H9 (cell line): ENCODE data around the gene KCTD4. TPM values are rescaled to one million over a fixed set of nuclear protein-coding genes. Genes with fewer than 3 reads are reported as not detected.
"Not testable (repeated sequence)": the region's sequence is repeated elsewhere in the genome, so short reads cannot be mapped to it uniquely, and the experiment has no call there.

Experiments used
- DNase-seq: peaks from one replicate; pipeline ENCODE4 v3.0.0-alpha.2; 2017
- H2AFZ ChIP-seq: one replicate; pipeline ENCODE4 v1.6.1; 2013; ENCODE audit warnings: mild to moderate bottlenecking, low read length, control low read depth, moderate library complexity
- H2AK5ac ChIP-seq: 2 replicates; pipeline ENCODE4 v1.6.1; 2013; ENCODE audit warnings: low read length, control low read depth, mixed read lengths; ENCODE audit not compliant: insufficient read length
- H2BK120ac ChIP-seq: one replicate; pipeline ENCODE4 v1.6.1; 2013; ENCODE audit warnings: low read depth, mild to moderate bottlenecking, low read length, control low read depth, inconsistent platforms; ENCODE audit not compliant: poor library complexity, severe bottlenecking
- H2BK12ac ChIP-seq: 2 replicates; pipeline ENCODE4 v1.6.1; 2013; ENCODE audit warnings: low read length, control low read depth, mixed read lengths, low read depth; ENCODE audit not compliant: insufficient read length
- H2BK15ac ChIP-seq: 2 replicates; pipeline ENCODE4 v1.6.1; 2013; ENCODE audit warnings: low read depth, low read length, control low read depth
- H2BK20ac ChIP-seq: one replicate; pipeline ENCODE4 v1.6.1; 2013; ENCODE audit warnings: low read depth, mild to moderate bottlenecking, low read length, control low read depth, inconsistent platforms; ENCODE audit not compliant: poor library complexity, severe bottlenecking
- H2BK5ac ChIP-seq: 2 replicates; pipeline ENCODE4 v1.6.1; 2013; ENCODE audit warnings: low read length, control low read depth, mixed read lengths; ENCODE audit not compliant: insufficient read length
- H3K14ac ChIP-seq: 2 replicates; pipeline ENCODE4 v1.6.1; 2013; ENCODE audit warnings: low read length, control low read depth; ENCODE audit not compliant: insufficient read depth
- H3K18ac ChIP-seq: 2 replicates; pipeline ENCODE4 v1.6.1; 2013; ENCODE audit warnings: low read depth, mild to moderate bottlenecking, mixed read lengths, low read length, control low read depth; ENCODE audit not compliant: insufficient read length
- H3K23ac ChIP-seq: 2 replicates; pipeline ENCODE4 v1.6.1; 2013; ENCODE audit warnings: low read length, control low read depth, mixed read lengths, low read depth; ENCODE audit not compliant: insufficient read length
- H3K23me2 ChIP-seq: 2 replicates; pipeline ENCODE4 v1.6.1; 2013; ENCODE audit warnings: low read depth, mild to moderate bottlenecking, mixed read lengths, low read length, control low read depth; ENCODE audit not compliant: insufficient read length, poor library complexity, severe bottlenecking
- H3K27ac ChIP-seq: 2 replicates; pipeline ENCODE4 v1.5.1; 2013; ENCODE audit warnings: low read length, control low read depth, mixed read lengths, low read depth; ENCODE audit not compliant: insufficient read length
- H3K27me3 ChIP-seq: 2 replicates; pipeline ENCODE4 v1.6.1; 2013; ENCODE audit warnings: low read length, control low read depth, inconsistent platforms; ENCODE audit not compliant: insufficient read depth
- H3K4ac ChIP-seq: 2 replicates; pipeline ENCODE4 v1.6.1; 2013; ENCODE audit warnings: low read depth, mild to moderate bottlenecking, control low read depth, inconsistent platforms, low read length, moderate library complexity
- H3K4me1 ChIP-seq: 2 replicates; pipeline ENCODE4 v1.6.1; 2013; ENCODE audit warnings: low read length, control low read depth, inconsistent platforms; ENCODE audit not compliant: insufficient read depth
- H3K4me2 ChIP-seq: 2 replicates; pipeline ENCODE4 v1.6.1; 2013; ENCODE audit warnings: low read length, control low read depth, mixed read lengths; ENCODE audit not compliant: insufficient read length, insufficient read depth
- H3K56ac ChIP-seq: 2 replicates; pipeline ENCODE4 v1.6.1; 2013; ENCODE audit warnings: low read depth, mild to moderate bottlenecking, mixed read lengths, low read length, control low read depth; ENCODE audit not compliant: insufficient read length
- H3K79me1 ChIP-seq: 2 replicates; pipeline ENCODE4 v1.6.1; 2013; ENCODE audit warnings: low read depth, mild to moderate bottlenecking, moderate library complexity, low read length, control low read depth, inconsistent platforms; ENCODE audit not compliant: insufficient read depth, poor library complexity, severe bottlenecking
- H3K79me2 ChIP-seq: 2 replicates; pipeline ENCODE4 v1.6.1; 2013; ENCODE audit warnings: low read length, control low read depth, inconsistent platforms; ENCODE audit not compliant: insufficient read depth
- H3K9ac ChIP-seq: 2 replicates; pipeline ENCODE4 v1.6.1; 2013; ENCODE audit warnings: low read length, control low read depth, mixed read lengths; ENCODE audit not compliant: insufficient read length; ENCODE audit errors: extremely low read depth
- H3K9me3 ChIP-seq: one replicate; pipeline ENCODE4 v1.6.1; 2013; ENCODE audit warnings: low read depth, low read length, inconsistent platforms; ENCODE audit not compliant: control insufficient read depth
- H3T11ph ChIP-seq: one replicate; pipeline ENCODE4 v1.6.1; 2013; ENCODE audit warnings: mild to moderate bottlenecking, low read length, control low read depth, inconsistent platforms
- H4K20me1 ChIP-seq: one replicate; pipeline ENCODE4 v1.6.1; 2013; ENCODE audit not compliant: control insufficient read depth, insufficient read length, insufficient read depth
- H4K5ac ChIP-seq: 2 replicates; pipeline ENCODE4 v1.6.1; 2013; ENCODE audit warnings: low read depth, mild to moderate bottlenecking, mixed read lengths, low read length, control low read depth; ENCODE audit not compliant: insufficient read length
- H4K8ac ChIP-seq: replicated peaks from 2 replicates; pipeline ENCODE4 v1.6.1; 2013; ENCODE audit warnings: low read length, control low read depth, mixed read lengths, low read depth; ENCODE audit not compliant: insufficient read length
- H4K91ac ChIP-seq: 2 replicates; pipeline ENCODE4 v1.6.1; 2013; ENCODE audit warnings: low read depth, mild to moderate bottlenecking, moderate library complexity, mixed read lengths, low read length, control low read depth; ENCODE audit not compliant: insufficient read length
- H3K27ac Mint-ChIP-seq, 3 experiments: 2 replicates in 2 of 3; 3 replicates in 1 of 3; pipeline ENCODE4 v1.8.0; 2020 to 2021; ENCODE audit warnings: mixed read lengths in 3 of 3, mild to moderate bottlenecking in 1 of 3, moderate library complexity in 1 of 3
- H3K27me3 Mint-ChIP-seq: 2 replicates; pipeline ENCODE4 v1.8.0; 2021; ENCODE audit warnings: low read depth, mild to moderate bottlenecking, moderate library complexity, mixed read lengths
- H3K36me3 Mint-ChIP-seq, 3 experiments: 2 replicates in 2 of 3; 3 replicates in 1 of 3; pipeline ENCODE4 v1.8.0; 2020 to 2021; ENCODE audit warnings: low read depth in 3 of 3, mixed read lengths in 3 of 3; ENCODE audit not compliant: insufficient read depth in 1 of 3
- H3K4me1 Mint-ChIP-seq, 2 experiments: 2 replicates each; pipeline ENCODE4 v1.8.0; 2020; ENCODE audit warnings: mixed read lengths in 2 of 2
- H3K4me3 Mint-ChIP-seq, 2 experiments: 2 replicates in 1 of 2; 3 replicates in 1 of 2; pipeline ENCODE4 v1.8.0; 2020 to 2021; ENCODE audit warnings: mild to moderate bottlenecking in 2 of 2, mixed read lengths in 2 of 2, moderate library complexity in 1 of 2
- H3K9me3 Mint-ChIP-seq, 2 experiments: 2 replicates in 1 of 2; 3 replicates in 1 of 2; pipeline ENCODE4 v1.8.0; 2020; ENCODE audit warnings: mild to moderate bottlenecking in 2 of 2, mixed read lengths in 2 of 2, moderate library complexity in 1 of 2
- WGBS: extraction: QIAGEN DNeasy Blood & Tissue Kit; methylation state at CpG from one replicate; pipeline ENCODE4 v1.1.7; 2013; ENCODE audit warnings: missing lambda C conversion rate, low lambda C conversion rate, mixed read lengths; ENCODE audit not compliant: insufficient read length; ENCODE audit errors: extremely low coverage; 5-methylcytosine and 5-hydroxymethylcytosine counted together
- total RNA-seq: library from RNA; stranded (reverse); gene quantifications from 2 replicates; pipeline ENCODE4 v1.2.1, GENCODE V29; 2021
- TF ChIP-seq, protein P1 (sequence below): fragments of 200-600 bp; sonication (generic); conservative IDR thresholded peaks from 3 replicates; pipeline ENCODE4 v1.8.0; 2021; ENCODE audit warnings: antibody characterized with exemption, mild to moderate bottlenecking

The KCTD4 gene
- total RNA-seq, 1 experiment from 2014 or later: not detected

DNA sequence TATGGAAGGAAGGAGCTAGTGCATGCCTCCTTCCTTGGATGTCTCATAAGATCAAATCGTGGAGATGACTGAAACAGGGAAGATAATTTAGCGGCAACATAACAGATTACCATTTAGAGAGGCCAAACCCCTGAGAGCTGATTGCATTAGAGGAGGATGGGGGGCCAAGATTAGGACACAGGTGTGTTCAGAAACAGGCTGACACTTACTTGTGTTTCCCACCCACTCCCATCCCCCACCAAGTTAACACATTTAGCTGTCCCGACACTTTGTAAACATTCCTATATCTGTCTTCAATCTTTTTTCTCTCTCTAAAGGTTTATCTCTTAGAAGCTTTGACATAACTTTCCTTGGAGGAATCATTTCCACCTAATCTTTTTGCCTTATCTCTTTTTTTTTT lies 48.8 kb upstream of the KCTD4 start:
- H3K4me1 ChIP-seq: no peaks in the 10 kb centered on the region
- no peak overlapping the region for H3K27ac ChIP-seq
- Mint-ChIP-seq H3K9me3 (peaks cover 0 to 2% of the 10 kb centered on the region in 2 experiments; a peak in 1 of 5 replicates), H3K4me3 (no peak overlapping the region), H3K27ac (no peak overlapping the region), H3K36me3 (peaks cover 8 to 15% (median 12%) of the 10 kb centered on the region in 3 experiments; a peak in 6 of 7 replicates), H3K4me1 (no peaks in the 10 kb centered on the region), H3K27me3 (no peaks in the 10 kb centered on the region)
- no peak overlapping the region for H2AFZ ChIP-seq
- DNase-seq: no peak
- H2BK120ac ChIP-seq: no peak overlapping the region
- no peaks in the 10 kb centered on the region for H3K9me3 ChIP-seq
- no peak overlapping the region for H3K18ac ChIP-seq
- H3K4me2 ChIP-seq: no peak overlapping the region
- H4K8ac ChIP-seq: no peak overlapping the region
- H3K79me1 ChIP-seq: peaks cover 2% of the 10 kb centered on the region
- no peak overlapping the region for H3K4ac ChIP-seq
- H3K27me3 ChIP-seq: no peaks in the 10 kb centered on the region
- H3K79me2 ChIP-seq: no peaks in the 10 kb centered on the region; the same call in 1 of the 2 replicates
- no peaks in the 10 kb centered on the region for H3K23me2 ChIP-seq
- H2BK15ac ChIP-seq: no peak overlapping the region
- H3K14ac ChIP-seq: no peak overlapping the region
- no peak overlapping the region for H2BK12ac ChIP-seq
- H3K23ac ChIP-seq: no peak overlapping the region
- no peak overlapping the region for H4K91ac ChIP-seq
- no peak overlapping the region for H4K5ac ChIP-seq
- H3K56ac ChIP-seq: no peak overlapping the region
- H2BK20ac ChIP-seq: no peak overlapping the region
- no CpG with 5 or more reads among the region's 3 CpGs for WGBS
- H2BK5ac ChIP-seq: no peak overlapping the region
- H2AK5ac ChIP-seq: no peak overlapping the region
- no peak overlapping the region for H3K9ac ChIP-seq
- H4K20me1 ChIP-seq: no peaks in the 10 kb centered on the region
- TF ChIP-seq, protein P1, sequence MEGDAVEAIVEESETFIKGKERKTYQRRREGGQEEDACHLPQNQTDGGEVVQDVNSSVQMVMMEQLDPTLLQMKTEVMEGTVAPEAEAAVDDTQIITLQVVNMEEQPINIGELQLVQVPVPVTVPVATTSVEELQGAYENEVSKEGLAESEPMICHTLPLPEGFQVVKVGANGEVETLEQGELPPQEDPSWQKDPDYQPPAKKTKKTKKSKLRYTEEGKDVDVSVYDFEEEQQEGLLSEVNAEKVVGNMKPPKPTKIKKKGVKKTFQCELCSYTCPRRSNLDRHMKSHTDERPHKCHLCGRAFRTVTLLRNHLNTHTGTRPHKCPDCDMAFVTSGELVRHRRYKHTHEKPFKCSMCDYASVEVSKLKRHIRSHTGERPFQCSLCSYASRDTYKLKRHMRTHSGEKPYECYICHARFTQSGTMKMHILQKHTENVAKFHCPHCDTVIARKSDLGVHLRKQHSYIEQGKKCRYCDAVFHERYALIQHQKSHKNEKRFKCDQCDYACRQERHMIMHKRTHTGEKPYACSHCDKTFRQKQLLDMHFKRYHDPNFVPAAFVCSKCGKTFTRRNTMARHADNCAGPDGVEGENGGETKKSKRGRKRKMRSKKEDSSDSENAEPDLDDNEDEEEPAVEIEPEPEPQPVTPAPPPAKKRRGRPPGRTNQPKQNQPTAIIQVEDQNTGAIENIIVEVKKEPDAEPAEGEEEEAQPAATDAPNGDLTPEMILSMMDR: no peak
- H3T11ph ChIP-seq: no peak overlapping the region

DNA sequence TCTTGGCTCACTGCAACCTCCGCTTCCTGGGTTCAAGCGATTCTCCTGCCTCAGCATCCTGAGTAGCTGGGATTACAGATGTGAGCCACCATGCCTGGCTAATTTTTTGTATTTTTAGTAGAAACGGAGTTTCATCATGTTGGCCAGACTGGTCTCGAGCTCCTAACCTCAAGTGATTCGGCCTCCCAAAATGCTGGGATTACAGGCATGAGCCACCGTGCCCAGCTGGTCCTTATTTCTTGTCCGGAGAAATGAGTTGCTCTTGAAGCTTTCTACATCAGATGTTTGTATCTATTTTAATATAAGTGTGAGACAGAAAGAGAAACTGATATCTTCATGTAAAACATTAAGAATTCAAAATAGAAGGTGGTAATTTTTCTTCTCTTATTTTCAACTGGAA lies 43.9 kb upstream of the KCTD4 start:
- not testable (repeated sequence) for H3K9ac ChIP-seq, H4K5ac ChIP-seq, H3K27me3 Mint-ChIP-seq, H3K23ac ChIP-seq, H2BK120ac ChIP-seq, H3K4me1 Mint-ChIP-seq, H2BK20ac ChIP-seq, H4K91ac ChIP-seq, H3K79me2 ChIP-seq, H3K4me2 ChIP-seq, H3T11ph ChIP-seq, H3K14ac ChIP-seq, H3K4ac ChIP-seq, H4K20me1 ChIP-seq, H3K36me3 Mint-ChIP-seq, H2AFZ ChIP-seq, H3K9me3 Mint-ChIP-seq, H2BK5ac ChIP-seq, H3K27ac ChIP-seq, H3K9me3 ChIP-seq, DNase-seq, H3K18ac ChIP-seq, H3K79me1 ChIP-seq, H3K23me2 ChIP-seq, H2BK15ac ChIP-seq, H2BK12ac ChIP-seq, H3K56ac ChIP-seq, H3K27ac Mint-ChIP-seq, H3K4me3 Mint-ChIP-seq, H4K8ac ChIP-seq, H3K4me1 ChIP-seq, H3K27me3 ChIP-seq, H2AK5ac ChIP-seq
- no CpG with 5 or more reads among the region's 7 CpGs for WGBS
